Left lobe of liver (tissue), 2 donors: ENCODE measurements around the gene MPZL1. TPM values are rescaled to one million over a fixed set of nuclear protein-coding genes. Genes with fewer than 3 reads are reported as not detected.
A peak's percentile ranks its signal among the peaks of the same experiment; 100 is the strongest.

Source experiments
- ATAC-seq: fragments of 200-7000 bp; cut with Tn5 transposase; one replicate; pipeline ENCODE4 v1.9.1; 2020; ENCODE audit warnings: mild to moderate bottlenecking, moderate library complexity
- DNase-seq: peaks from one replicate; pipeline ENCODE4 v3.0.0-alpha.2; 2020; ENCODE audit warnings: low spot score
- total RNA-seq: library from RNA; stranded (reverse); gene quantifications from one replicate; pipeline ENCODE4 v1.2.1, GENCODE V29; 2021
- donor health status: DM: no; HTN: no; CAD: no; lungs with moderate emphysema.
- donor health status: DM: no; HTN: yes; CAD: no.

MPZL1 gene
- total RNA-seq, 1 donor from 2014 or later = 17.8 TPM

GRCh38 chr1:167747988-167748387 lies 26.2 kb downstream of the MPZL1 start:
- ATAC-seq (no peak), DNase-seq (no peak)

GRCh38 chr1:167748906-167749305 lies 27.1 kb downstream of the MPZL1 start:
- DNase-seq = no peak
- no peak for ATAC-seq

- no peak for ATAC-seq
- DNase-seq = no peak
Measured at GRCh38 chr1:167749741-167750140, 28.0 kb downstream of the MPZL1 start.

GRCh38 chr1:167750641-167751040 lies 28.9 kb downstream of the MPZL1 start:
- ATAC-seq = no peak
- DNase-seq = no peak

- DNase-seq (no peak), ATAC-seq (no peak)
Measured at GRCh38 chr1:167751676-167752075, 29.9 kb downstream of the MPZL1 start.

GRCh38 chr1:167752219-167752985 lies 30.6 kb downstream of the MPZL1 start:
- DNase-seq (no peak), ATAC-seq (peak; percentile 87)

- ATAC-seq = peak; percentile 7
- DNase-seq = no peak
Measured at GRCh38 chr1:167755654-167756053, 33.9 kb downstream of the MPZL1 start.

GRCh38 chr1:167756730-167757405 lies 35.1 kb downstream of the MPZL1 start:
- peak; percentile 24 for ATAC-seq
- DNase-seq = no peak

GRCh38 chr1:167757433-167758309 lies 35.9 kb downstream of the MPZL1 start:
- no peak for DNase-seq
- no peak for ATAC-seq

- no peak for ATAC-seq
- DNase-seq = no peak
Measured at GRCh38 chr1:167761400-167761799, 39.6 kb downstream of the MPZL1 start.

GRCh38 chr1:167762061-167762746 lies 40.4 kb downstream of the MPZL1 start:
- DNase-seq (no peak), ATAC-seq (no peak)

GRCh38 chr1:167763525-167764220 lies 41.9 kb downstream of the MPZL1 start:
- DNase-seq = no peak

GRCh38 chr1:167764458-167765330 lies 42.9 kb downstream of the MPZL1 start:
- no peak for DNase-seq
- ATAC-seq = no peak

More at GRCh38 chr1:167763525-167764220, 41.9 kb downstream of the MPZL1 start:
- no peak for ATAC-seq

GRCh38 chr1:167765496-167765895 lies 43.7 kb downstream of the MPZL1 start:
- ATAC-seq (no peak), DNase-seq (no peak)

GRCh38 chr1:167766538-167766937 lies 44.8 kb downstream of the MPZL1 start:
- DNase-seq = no peak
- no peak for ATAC-seq

GRCh38 chr1:167767761-167768160 lies 46.0 kb downstream of the MPZL1 start:
- no peak for ATAC-seq
- no peak for DNase-seq

- ATAC-seq = no peak
Measured at GRCh38 chr1:167770127-167770526, 48.3 kb downstream of the MPZL1 start.

GRCh38 chr1:167772436-167772835 lies 50.7 kb downstream of the MPZL1 start:
- no peak for ATAC-seq
- no peak for DNase-seq

More at GRCh38 chr1:167770127-167770526, 48.3 kb downstream of the MPZL1 start:
- no peak for DNase-seq

- no peak for ATAC-seq
- no peak for DNase-seq
Measured at GRCh38 chr1:167773516-167773915, 51.7 kb downstream of the MPZL1 start.
